ENCODE data around the gene RNASE7. TPM values are rescaled to one million over a fixed set of nuclear protein-coding genes. Genes with fewer than 3 reads are reported as not detected.

The RNASE7 gene
- total RNA-seq, 4 donors from 2014 or later: not detected

GRCh38 chr14:21069388-21070082, 27.4 kb downstream of the RNASE7 start:
- ATAC-seq (ENCODE audit: low FRiP score): peak; percentile 10
- TF ChIP-seq CTCF (IDR thresholded peaks at IDR 0.05): no peak
- DNase-seq (ENCODE audit: low spot score): no peak

GRCh38 chr14:21070083-21070609, 28.0 kb downstream of the RNASE7 start, which contains the start of gene ARHGEF40:
Gene ARHGEF40, plus strand, starts transcription at chr14:21070304. Its CDS starts 93 bp downstream, at chr14:21070397.
- ATAC-seq (ENCODE audit: low FRiP score): peak; percentile 34
- DNase-seq (ENCODE audit: low spot score): no peak
- TF ChIP-seq CTCF (IDR thresholded peaks at IDR 0.05): no peak

GRCh38 chr14:21070610-21071224, 28.6 kb downstream of the RNASE7 start:
- ATAC-seq (ENCODE audit: low FRiP score) (peak; percentile 4), DNase-seq (ENCODE audit: low spot score) (no peak)
- TF ChIP-seq CTCF (IDR thresholded peaks at IDR 0.05): no peak

GRCh38 chr14:21071225-21072030, 29.3 kb downstream of the RNASE7 start:
- TF ChIP-seq CTCF (IDR thresholded peaks at IDR 0.05): no peak
- DNase-seq (ENCODE audit: low spot score) (no peak), ATAC-seq (ENCODE audit: low FRiP score) (peak; percentile 63)

GRCh38 chr14:21072031-21072473, 29.9 kb downstream of the RNASE7 start:
- no peak for TF ChIP-seq CTCF (IDR thresholded peaks at IDR 0.05)
- no peak for DNase-seq (ENCODE audit: low spot score)
- ATAC-seq (ENCODE audit: low FRiP score): peak; percentile 26

GRCh38 chr14:21072781-21073339, 30.7 kb downstream of the RNASE7 start:
- ATAC-seq (ENCODE audit: low FRiP score): no peak
- no peak for DNase-seq (ENCODE audit: low spot score)
- TF ChIP-seq CTCF (IDR thresholded peaks at IDR 0.05): no peak
